Fibroblast of skin of back (primary cell): ENCODE data around the gene INPP4A.
A peak's percentile ranks its signal among the peaks of the same experiment; 100 is the strongest.

ENCODE experiments used
- DNase-seq: peaks from one replicate; pipeline ENCODE4 v3.0.0-alpha.2; 2013

The INPP4A gene

GRCh38 chr2:98515250-98515991, 70.8 kb downstream of the INPP4A start:
- DNase-seq: peak; percentile 27

- DNase-seq: no peak
Observed at GRCh38 chr2:98516571-98516970, 71.9 kb downstream of the INPP4A start.

GRCh38 chr2:98517636-98518035, 73.0 kb downstream of the INPP4A start:
- DNase-seq: no peak

DNA sequence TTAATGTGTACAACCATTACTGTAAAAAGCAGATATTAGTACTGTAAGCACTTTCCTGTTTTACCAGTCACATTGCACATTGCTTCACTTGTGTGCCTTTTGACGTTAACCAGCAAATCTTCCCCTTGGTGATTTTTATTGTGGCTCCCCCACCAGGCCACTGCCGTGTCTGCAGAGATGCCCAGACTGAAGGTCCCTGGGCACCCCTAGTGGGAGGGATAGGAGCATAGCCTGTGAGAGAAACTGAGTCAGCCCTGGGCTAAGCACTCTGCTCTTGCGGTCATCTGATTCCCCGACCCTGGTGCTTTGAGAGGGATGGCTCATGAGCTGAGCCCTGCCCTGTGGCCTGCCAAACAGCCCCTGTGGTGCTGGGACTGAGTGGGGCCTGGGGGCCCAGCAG, 73.4 kb downstream of the INPP4A start:
- no peak for DNase-seq

- no peak for DNase-seq
Observed at GRCh38 chr2:98519156-98519555, 74.5 kb downstream of the INPP4A start.

GRCh38 chr2:98519851-98520250, 75.2 kb downstream of the INPP4A start:
- no peak for DNase-seq

DNA sequence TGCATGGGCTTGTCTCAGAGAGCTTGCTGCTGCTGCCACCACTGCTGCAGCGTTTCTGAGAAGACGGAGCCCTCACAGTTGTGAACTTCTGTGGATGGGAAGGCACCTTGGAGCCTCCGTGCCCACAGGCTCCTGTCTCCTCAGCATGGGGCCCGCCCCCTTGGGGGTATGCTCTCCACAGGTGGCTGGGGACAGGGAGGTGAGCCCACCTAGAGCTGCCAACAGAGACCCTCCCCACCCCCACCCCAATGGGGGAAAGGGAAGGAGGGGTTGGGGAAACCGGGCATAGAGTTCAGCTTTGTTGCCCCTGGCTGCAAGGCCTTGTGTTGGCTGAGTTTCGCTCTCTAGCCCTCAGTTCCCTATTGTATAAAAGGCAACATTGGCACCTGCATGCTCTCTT, 76.1 kb downstream of the INPP4A start:
- DNase-seq: no peak

GRCh38 chr2:98521266-98521665, 76.6 kb downstream of the INPP4A start:
- DNase-seq: no peak

- DNase-seq: no peak
Observed at GRCh38 chr2:98522854-98523253, 78.2 kb downstream of the INPP4A start.

GRCh38 chr2:98524168-98524567, 79.5 kb downstream of the INPP4A start:
- no peak for DNase-seq

GRCh38 chr2:98528349-98528748, 83.7 kb downstream of the INPP4A start:
- no peak for DNase-seq

DNA sequence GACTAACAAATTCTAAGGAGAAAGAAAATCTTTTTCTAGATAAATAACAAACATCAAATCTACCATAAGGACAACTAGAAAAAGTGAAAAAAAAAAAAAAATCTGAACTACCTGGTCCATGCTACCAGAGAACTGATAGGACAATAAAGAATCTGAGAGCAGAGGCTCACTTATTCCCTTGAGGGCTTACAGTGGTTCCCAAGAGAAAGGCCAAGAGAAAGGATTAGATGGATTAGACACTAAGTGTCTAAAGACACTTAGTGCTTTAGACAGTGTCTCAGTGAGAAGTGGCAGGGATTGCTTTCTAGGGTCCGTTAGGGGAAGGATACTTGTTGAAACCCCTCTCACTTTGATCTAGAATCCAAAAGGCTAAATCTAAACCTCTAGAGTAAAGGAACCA, 85.5 kb downstream of the INPP4A start:
- no peak for DNase-seq

- no peak for DNase-seq
Observed at GRCh38 chr2:98532756-98533155, 88.1 kb downstream of the INPP4A start.

DNA sequence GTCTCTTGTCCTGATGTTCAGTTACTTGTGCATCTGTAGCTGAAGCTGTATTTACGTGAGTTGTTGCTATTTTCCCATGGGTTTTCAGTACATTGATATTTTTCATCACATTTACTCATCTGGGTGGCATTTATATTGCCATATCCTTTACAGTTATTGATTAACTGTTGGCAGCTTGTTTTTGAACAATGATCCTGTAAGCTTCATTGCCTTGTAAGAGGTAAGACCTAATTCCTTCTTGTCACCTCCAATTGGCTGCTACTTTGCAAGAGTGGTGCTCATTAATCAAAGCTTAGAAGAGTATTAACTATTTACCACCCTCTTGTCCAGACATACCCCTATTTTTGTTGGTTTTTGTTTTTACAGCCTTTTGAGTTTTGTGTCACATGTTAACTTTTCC, 88.9 kb downstream of the INPP4A start:
- no peak for DNase-seq

DNA sequence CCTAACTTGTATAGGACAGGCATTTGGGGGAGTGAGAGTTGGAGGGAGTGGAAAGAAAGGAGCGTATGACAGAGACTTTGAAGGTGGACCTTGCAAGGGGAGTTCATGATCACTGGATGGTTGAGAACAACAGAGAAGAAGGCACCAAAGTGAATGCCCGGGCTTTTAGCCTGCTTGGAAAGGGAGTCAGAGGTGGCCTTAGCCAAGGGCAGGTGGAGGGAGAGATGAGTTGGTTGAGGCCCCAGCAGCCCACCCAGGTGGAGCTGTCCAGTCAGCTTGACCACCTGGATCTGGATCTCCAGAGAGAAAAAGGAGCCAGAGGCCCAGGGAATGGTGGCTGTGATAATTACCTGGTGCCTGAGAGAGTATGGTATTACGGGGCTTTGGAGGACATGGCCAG, 90.1 kb downstream of the INPP4A start:
- no peak for DNase-seq

GRCh38 chr2:98535971-98536677, 91.5 kb downstream of the INPP4A start:
- DNase-seq: no peak

- no peak for DNase-seq
Observed at GRCh38 chr2:98537390-98538126, 92.9 kb downstream of the INPP4A start.

DNA sequence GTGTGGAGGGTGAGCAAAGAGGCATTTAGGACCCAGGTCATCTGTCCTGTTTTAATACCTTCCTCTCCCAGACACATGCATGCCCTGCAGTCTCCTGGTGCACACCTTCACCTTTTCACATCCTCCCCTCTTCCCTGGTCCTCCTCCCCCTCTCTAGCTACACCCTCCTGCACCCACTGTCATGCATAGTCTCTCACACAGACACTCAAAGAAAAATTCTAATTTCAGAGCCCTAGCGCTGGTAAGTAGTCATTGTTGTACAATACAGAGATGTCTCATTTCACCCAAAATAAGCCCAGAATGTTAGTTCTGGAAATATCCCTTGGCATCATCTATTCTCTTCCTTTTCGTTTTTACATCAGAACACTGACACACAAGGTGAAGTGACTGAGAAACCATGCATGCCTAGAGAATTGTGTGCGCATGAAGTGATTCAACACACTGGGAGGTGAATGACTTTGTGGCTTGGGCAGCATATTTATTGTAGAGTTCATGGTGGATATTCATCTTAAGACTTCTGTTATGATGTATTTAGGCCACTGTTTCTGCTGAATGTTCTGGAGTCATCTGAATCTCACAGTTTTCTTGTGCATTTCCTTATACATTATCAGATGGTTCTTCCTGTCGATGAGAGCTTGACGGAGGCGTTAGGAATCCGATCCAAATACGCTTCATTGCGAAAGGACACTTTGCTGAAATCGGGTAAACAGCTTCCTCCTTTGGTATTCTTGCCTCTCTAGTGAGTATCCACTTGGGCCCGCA, 93.8 kb downstream of the INPP4A start:
- DNase-seq: no peak

DNA sequence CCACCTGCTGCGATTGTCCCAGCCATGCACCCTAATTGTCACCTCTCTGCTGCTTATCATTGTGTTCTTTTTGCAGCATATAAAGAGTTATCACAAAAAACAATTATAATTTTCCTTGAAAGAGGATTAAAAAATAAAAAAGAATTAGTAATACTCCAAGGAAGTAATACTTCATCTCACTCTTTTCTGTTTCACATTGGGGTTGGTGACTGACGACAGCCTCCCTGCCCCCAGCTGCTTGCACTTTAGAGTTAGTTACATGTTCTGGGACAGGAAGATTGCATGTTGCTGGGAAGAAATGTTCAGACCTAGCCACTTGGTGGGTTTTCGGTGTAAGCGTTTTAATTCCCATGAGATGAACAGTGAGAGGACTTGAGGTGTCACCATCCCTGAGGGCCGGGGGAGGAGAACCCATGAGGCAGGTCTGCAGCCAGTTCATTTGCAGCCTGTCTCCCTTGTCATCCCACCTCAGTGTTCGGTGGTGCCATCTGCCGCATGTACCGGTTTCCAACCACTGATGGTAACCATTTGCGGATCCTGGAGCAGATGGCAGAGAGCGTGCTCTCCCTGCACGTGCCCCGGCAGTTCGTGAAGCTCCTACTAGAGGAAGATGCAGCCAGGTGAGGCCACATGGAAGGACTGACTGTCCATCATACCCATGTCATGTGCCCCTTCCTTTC, 94.5 kb downstream of the INPP4A start:
- no peak for DNase-seq

DNA sequence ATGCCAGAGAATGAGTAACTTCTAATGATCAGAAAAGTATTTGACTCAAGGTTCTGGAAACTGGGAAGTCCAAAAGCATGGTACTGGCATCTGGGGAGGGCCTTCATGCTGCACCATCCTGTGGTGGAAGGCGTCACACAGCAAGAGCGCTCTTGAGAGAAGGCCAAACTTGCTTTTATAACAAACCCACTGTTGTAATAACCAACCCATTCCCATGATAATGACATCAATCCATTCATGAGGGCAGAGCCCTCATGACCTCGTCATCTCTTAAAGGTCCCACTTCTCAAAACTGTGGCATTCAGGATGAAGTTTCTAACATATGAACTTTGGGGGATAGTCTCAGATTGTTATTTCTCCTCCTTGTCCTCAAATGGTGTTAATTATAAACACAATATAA, 95.9 kb downstream of the INPP4A start:
- no peak for DNase-seq

DNA sequence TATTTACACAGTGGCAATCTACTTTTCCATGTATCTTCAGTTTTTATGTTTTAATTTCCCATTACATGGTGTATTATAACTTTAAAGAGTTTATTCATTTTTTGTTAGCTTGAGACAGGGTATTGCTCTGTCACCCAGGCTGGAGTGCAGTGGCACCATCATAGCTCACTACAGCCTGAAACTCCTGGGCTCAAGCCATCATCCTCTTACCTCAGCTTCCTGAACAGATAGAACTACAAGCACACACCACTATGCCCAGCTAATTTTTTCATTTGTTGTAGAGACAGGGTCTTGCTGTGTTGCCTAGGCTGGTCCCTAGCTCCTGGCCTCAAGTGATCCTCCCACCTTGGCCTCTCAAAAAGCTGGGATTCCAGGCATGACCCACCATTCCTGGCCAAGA, 96.8 kb downstream of the INPP4A start:
- DNase-seq: no peak

DNA sequence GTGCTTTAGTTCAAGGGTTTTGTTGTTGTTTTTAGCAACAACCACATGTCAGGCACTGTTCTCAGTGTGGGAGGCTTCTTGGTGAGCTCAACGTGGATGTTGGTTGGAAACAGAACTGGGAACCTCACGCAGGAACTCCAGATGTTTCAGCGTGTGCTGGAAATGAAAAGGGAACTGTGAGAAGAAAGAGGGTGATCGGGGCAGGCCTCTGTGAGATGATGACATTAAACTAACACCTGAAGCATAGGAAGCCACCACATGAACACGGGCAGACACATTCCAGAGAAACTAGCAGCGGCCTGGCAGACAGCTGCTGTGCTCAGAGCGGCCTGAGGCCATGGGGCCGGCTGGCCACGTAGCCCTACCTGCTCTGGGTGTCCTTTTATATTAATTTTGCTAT, 97.2 kb downstream of the INPP4A start:
- DNase-seq: no peak
